Esophagus squamous epithelium (tissue), 4 donors: Measurements from ENCODE around the gene PADI1.

ENCODE experiments used
- POLR2A ChIP-seq, 4 donors: fragments of 450-650 bp; IDR thresholded peaks; one replicate each; pipeline ENCODE4 v1.6.1; 2017; ENCODE audit warnings: antibody characterized with exemption in 4 of 4, mild to moderate bottlenecking in 4 of 4, moderate library complexity in 3 of 4
- TF ChIP-seq, protein P1 (sequence below), 6 experiments: fragments of 450-650 bp in 4 of 6; fragments of 200-600 bp in 2 of 6; sonication (generic) in 2 of 6; IDR thresholded peaks; one replicate each; pipeline ENCODE4 v1.5.1; 2016 to 2019; ENCODE audit warnings: antibody characterized with exemption in 6 of 6, mild to moderate bottlenecking in 4 of 6, moderate library complexity in 4 of 6

DNA sequence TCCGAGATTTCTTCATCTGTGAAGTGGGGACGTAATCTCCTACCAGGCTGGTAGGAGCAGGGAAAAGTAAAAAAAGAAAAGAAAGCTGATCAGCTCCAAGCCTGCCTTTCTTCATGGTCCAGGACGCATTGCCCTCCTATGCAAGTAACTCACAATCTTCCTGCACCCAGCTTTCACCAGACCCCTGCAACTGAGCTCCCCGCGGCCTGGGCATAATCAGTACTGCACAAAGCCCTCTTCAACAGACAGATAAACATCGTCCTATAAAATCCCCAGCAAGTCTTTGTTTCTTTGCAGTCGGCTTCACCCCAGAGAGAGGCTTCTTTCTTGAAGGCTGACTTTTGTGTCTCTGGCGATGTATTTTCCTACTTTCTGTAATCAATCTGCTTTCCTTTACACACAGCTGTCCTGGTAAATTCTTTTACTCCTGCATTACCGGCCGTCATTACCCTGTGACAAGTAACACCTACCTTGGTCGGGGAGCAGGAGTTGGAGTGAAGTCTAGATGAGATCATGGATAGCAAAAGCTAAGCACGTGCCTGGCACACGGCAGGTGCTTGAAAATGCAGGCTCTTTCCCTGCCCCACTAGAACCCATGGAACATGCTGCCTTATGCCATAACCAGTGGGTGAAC is 8.3 kb downstream of the PADI1 start:
- TF ChIP-seq POLR2A (IDR thresholded peaks at IDR 0.05) = no peak
- TF ChIP-seq, protein P1, sequence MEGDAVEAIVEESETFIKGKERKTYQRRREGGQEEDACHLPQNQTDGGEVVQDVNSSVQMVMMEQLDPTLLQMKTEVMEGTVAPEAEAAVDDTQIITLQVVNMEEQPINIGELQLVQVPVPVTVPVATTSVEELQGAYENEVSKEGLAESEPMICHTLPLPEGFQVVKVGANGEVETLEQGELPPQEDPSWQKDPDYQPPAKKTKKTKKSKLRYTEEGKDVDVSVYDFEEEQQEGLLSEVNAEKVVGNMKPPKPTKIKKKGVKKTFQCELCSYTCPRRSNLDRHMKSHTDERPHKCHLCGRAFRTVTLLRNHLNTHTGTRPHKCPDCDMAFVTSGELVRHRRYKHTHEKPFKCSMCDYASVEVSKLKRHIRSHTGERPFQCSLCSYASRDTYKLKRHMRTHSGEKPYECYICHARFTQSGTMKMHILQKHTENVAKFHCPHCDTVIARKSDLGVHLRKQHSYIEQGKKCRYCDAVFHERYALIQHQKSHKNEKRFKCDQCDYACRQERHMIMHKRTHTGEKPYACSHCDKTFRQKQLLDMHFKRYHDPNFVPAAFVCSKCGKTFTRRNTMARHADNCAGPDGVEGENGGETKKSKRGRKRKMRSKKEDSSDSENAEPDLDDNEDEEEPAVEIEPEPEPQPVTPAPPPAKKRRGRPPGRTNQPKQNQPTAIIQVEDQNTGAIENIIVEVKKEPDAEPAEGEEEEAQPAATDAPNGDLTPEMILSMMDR (IDR thresholded peaks at IDR 0.05) = no peak
